Measurements from ENCODE around the gene TLL2. TPM values are rescaled to one million over a fixed set of nuclear protein-coding genes. Genes with fewer than 3 reads are reported as not detected.

The TLL2 gene
- total RNA-seq, 1 donor from 2014 or later: not detected

DNA sequence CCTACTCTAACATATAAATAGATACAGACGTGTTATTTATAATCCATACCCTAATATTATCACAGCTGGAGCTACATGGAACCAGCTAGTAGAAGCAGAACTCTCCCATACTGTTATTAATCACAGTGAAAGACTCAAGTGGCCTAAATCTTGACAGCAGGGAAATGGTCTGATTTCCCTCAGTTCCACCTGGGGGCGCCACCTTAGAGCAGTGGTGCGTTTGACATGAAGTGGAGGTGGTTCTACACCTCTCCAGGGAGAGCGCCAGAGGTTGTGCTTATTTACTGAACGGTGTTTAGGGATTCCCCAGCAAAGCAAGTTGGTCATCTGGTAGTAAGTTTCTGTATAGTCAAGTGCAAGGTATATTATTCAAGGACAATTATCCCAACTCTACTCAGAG, 191.9 kb downstream of the TLL2 start:
- no peaks in the 10 kb centered on the region for H3K9me3 Mint-ChIP-seq
- H3K27me3 Mint-ChIP-seq (ENCODE audit: low read depth): peaks cover 15% of the 10 kb centered on the region
- no peaks in the 10 kb centered on the region for H3K36me3 Mint-ChIP-seq (ENCODE audit: low read depth)
- no peaks in the 10 kb centered on the region for H3K4me1 Mint-ChIP-seq (ENCODE audit: low read depth)
- no peak overlapping the region for H3K27ac Mint-ChIP-seq
- no peak for DNase-seq (ENCODE audit: low spot score)
- no peak overlapping the region for H3K4me3 Mint-ChIP-seq (ENCODE audit: low read depth)
- intact Hi-C loops (cut with micrococcal nuclease): no loop called here

GRCh38 chr10:96319754-96320474, 193.8 kb downstream of the TLL2 start:
- DNase-seq (ENCODE audit: low spot score): no peak
- Mint-ChIP-seq H3K4me1 (ENCODE audit: low read depth) (no peaks in the 10 kb centered on the region), H3K4me3 (ENCODE audit: low read depth) (no peak overlapping the region), H3K27ac (no peak overlapping the region), H3K9me3 (no peaks in the 10 kb centered on the region), H3K27me3 (ENCODE audit: low read depth) (peaks cover 22% of the 10 kb centered on the region), H3K36me3 (ENCODE audit: low read depth) (no peaks in the 10 kb centered on the region)
- intact Hi-C loops (cut with micrococcal nuclease): no loop called here

DNA sequence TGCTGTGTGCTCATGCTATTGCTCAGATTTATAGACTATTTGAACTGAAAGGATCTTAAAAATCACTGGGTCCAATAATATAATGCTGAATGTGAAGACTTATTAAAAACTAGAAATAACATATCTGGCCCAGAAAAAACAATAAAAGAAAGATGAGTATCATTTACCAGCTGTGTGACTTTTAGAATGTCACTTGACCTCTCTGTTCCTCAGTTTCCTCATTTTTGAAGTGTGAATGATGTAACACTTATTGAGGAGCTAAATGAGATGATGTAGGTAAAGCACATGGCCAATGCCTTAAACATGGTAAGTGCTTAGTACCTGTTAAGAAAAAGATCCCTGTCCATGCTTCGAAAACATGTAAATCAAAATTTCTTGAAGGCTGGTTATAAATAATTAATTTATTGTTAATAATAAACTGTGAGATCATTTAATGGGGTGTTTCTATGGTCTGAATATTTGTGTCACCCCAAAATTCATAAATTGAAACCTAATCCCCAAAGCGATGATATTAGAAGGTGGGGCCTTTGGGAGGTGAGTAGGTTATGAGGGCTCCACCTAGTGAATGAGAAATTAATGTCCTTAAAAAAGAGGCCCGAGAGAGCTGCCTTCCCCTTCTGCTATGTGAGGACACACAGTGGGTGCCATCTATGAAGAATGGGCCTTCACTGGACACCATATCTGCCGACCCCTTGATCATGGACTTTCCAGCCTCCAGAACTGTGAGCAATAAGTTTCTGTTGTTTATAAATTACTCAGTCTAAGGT, 196.5 kb downstream of the TLL2 start:
- Mint-ChIP-seq H3K36me3 (ENCODE audit: low read depth) (no peaks in the 10 kb centered on the region), H3K4me1 (ENCODE audit: low read depth) (no peaks in the 10 kb centered on the region), H3K27ac (no peak overlapping the region), H3K27me3 (ENCODE audit: low read depth) (peaks cover 14% of the 10 kb centered on the region), H3K9me3 (no peaks in the 10 kb centered on the region), H3K4me3 (ENCODE audit: low read depth) (no peak overlapping the region)
- DNase-seq (ENCODE audit: low spot score): no peak
- intact Hi-C loops (cut with micrococcal nuclease): no loop called here

Other genes with a start within 250 kb of the TLL2 start
- gene BLNK, start 242.4 kb downstream of the TLL2 start, total RNA-seq: not detected in 2 replicates
- gene DNTT, start 209.5 kb downstream of the TLL2 start, total RNA-seq: not detected in 2 replicates
- not detected in 2 replicates for gene OPALIN, start 154.9 kb downstream of the TLL2 start, total RNA-seq
- 81.3 and 82.3 TPM in 2 replicates for gene TM9SF3, start 73.1 kb upstream of the TLL2 start, total RNA-seq
- 12.4 and 14.0 TPM in 2 replicates for gene PIK3AP1, start 206.6 kb upstream of the TLL2 start, total RNA-seq